Measurements from ENCODE around the gene CGB7. TPM values are rescaled to one million over a fixed set of nuclear protein-coding genes. Genes with fewer than 3 reads are reported as not detected.

The CGB7 gene
- total and polyA plus RNA-seq, 2 donors (not counting 3 experiments of a cell fraction or from before 2014, with no cell fraction given): 0.41 to 0.42 TPM

- no peak overlapping the region for H3K9ac ChIP-seq (replicated peaks; ENCODE audit: extremely low read depth, insufficient read depth, low read length)
- no peaks in the 10 kb centered on the region for H4K20me1 ChIP-seq (replicated peaks; ENCODE audit: control insufficient read depth, extremely low read depth, insufficient read depth, low read length)
- no TSS peak for BruUV-seq (replicated peaks)
- TF ChIP-seq JUN (IDR thresholded peaks at IDR 0.05; ENCODE audit: borderline replicate concordance, insufficient read depth, insufficient read length, low read depth): no peak
- no peak for TF ChIP-seq POLR2A (IDR thresholded peaks at IDR 0.05; ENCODE audit: low read depth, low read length)
- TF ChIP-seq MAX (IDR thresholded peaks at IDR 0.05; ENCODE audit: insufficient read depth, insufficient read length): no peak
- TF ChIP-seq POLR2AphosphoS5 (IDR thresholded peaks at IDR 0.05; ENCODE audit: insufficient read depth, low read depth, low read length): no peak
- no peak for TF ChIP-seq CTCF (IDR thresholded peaks at IDR 0.05; ENCODE audit: extremely low read depth in 1 of 2, insufficient read depth in 1 of 2, low read depth in 1 of 2, low read length in 2 of 2)
- no peak for TF ChIP-seq EZH2 (IDR thresholded peaks at IDR 0.05; ENCODE audit: borderline replicate concordance, low read depth, low read length, severe bottlenecking)
- TF ChIP-seq MYC (IDR thresholded peaks at IDR 0.05; ENCODE audit: low read depth, low read length): no peak
- TF ChIP-seq FOS (IDR thresholded peaks at IDR 0.05; ENCODE audit: borderline replicate concordance, insufficient read depth, low read length): no peak
- no peak for TF ChIP-seq GATA2 (IDR thresholded peaks at IDR 0.05; ENCODE audit: insufficient read depth, insufficient read length, low read depth, low read length)
- ChIA-PET POLR2A (no interaction called here), CTCF (interaction anchor here (7.2 kb wide), 1 partner anchor 11 kb away, joined by 59 read pairs; no protein-coding TSS in a partner anchor)
- H3K9me3 ChIP-seq (replicated peaks; ENCODE audit: control insufficient read depth, insufficient read depth, low read length): no peaks in the 10 kb centered on the region
- H3K4me2 ChIP-seq (ENCODE audit: insufficient read depth, low read length): no peak overlapping the region
- H3K79me2 ChIP-seq (ENCODE audit: control insufficient read depth, insufficient read depth, low read length): no peaks in the 10 kb centered on the region
- peaks cover 0 to 40% of the 10 kb centered on the region in 2 experiments for H3K36me3 ChIP-seq (ENCODE audit: control insufficient read depth in 2 of 2, extremely low read depth in 1 of 2, insufficient read depth in 2 of 2, low read length in 2 of 2)
- H3K9me1 ChIP-seq (replicated peaks; ENCODE audit: control insufficient read depth, extremely low read depth, insufficient read depth, low read length): no peaks in the 10 kb centered on the region
- H3K4me1 ChIP-seq (ENCODE audit: control insufficient read depth, extremely low read depth, insufficient read depth, low read length): no peaks in the 10 kb centered on the region
- H3K27ac ChIP-seq (ENCODE audit: insufficient read depth, low read depth, low read length): no peak overlapping the region
- dilution Hi-C loops (cut with MboI; ENCODE audit: extremely low pct_ligation_motif_present, low sequenced_read_pairs) (no loop called here), intact Hi-C loops (cut with micrococcal nuclease) (no loop called here)
- no peaks in the 10 kb centered on the region for H3K27me3 ChIP-seq (ENCODE audit: control insufficient read depth in 2 of 2, insufficient read depth in 2 of 2, low read length in 2 of 2)
- no peak overlapping the region for H3K4me3 ChIP-seq (replicated peaks in 1 of 3; ENCODE audit: insufficient read depth in 1 of 3, low read depth in 1 of 3, low read length in 3 of 3)
- FAIRE-seq (no peak), DNase-seq (ENCODE audit: low read depth, low spot score) (no peak)
- no peak overlapping the region for H2AFZ ChIP-seq (ENCODE audit: low read depth, low read length)
Measured at GRCh38 chr19:49011194-49011593, 46.4 kb downstream of the CGB7 start.

Measured in endothelial cell of umbilical vein (primary cell).